Mesenchymal stem cell (in vitro differentiated cells and primary cell): Measurements from ENCODE around the gene CERS6.

Source experiments
- DNase-seq: peaks from one replicate; pipeline ENCODE4 v3.0.0-alpha.2; 2013
- H2AFZ ChIP-seq: one replicate; pipeline ENCODE4 v1.6.1; 2013; ENCODE audit warnings: low read depth, mild to moderate bottlenecking, control low read depth, inconsistent platforms, low read length, moderate library complexity
- H2AK5ac ChIP-seq: 2 replicates; pipeline ENCODE4 v1.6.1; 2013; ENCODE audit warnings: low read length, moderate library complexity, mild to moderate bottlenecking, inconsistent platforms; ENCODE audit not compliant: severe bottlenecking
- H2BK120ac ChIP-seq: one replicate; pipeline ENCODE4 v1.6.1; 2013; ENCODE audit warnings: low read depth, mild to moderate bottlenecking, inconsistent platforms, low read length, moderate library complexity
- H2BK12ac ChIP-seq, 2 experiments: one replicate each; pipeline ENCODE4 v1.6.1; 2013; ENCODE audit warnings: inconsistent platforms in 2 of 2, low read length in 2 of 2, mild to moderate bottlenecking in 2 of 2, moderate library complexity in 2 of 2, control low read depth in 1 of 2
- H2BK15ac ChIP-seq: one replicate; pipeline ENCODE4 v1.6.1; 2013; ENCODE audit warnings: mild to moderate bottlenecking, low read depth, inconsistent platforms; ENCODE audit not compliant: poor library complexity, severe bottlenecking
- H2BK5ac ChIP-seq: 2 replicates; pipeline ENCODE4 v1.6.1; 2013; ENCODE audit warnings: low read depth, mild to moderate bottlenecking, low read length, control low read depth, inconsistent platforms; ENCODE audit not compliant: poor library complexity, severe bottlenecking
- H3K14ac ChIP-seq, 2 experiments: one replicate each; pipeline ENCODE4 v1.6.1; 2013; ENCODE audit warnings: inconsistent platforms in 2 of 2, low read length in 2 of 2, control low read depth in 1 of 2, mild to moderate bottlenecking in 1 of 2, moderate library complexity in 1 of 2
- H3K18ac ChIP-seq, 2 experiments: one replicate each; pipeline ENCODE4 v1.6.1; 2013; ENCODE audit warnings: inconsistent platforms in 2 of 2, low read length in 2 of 2, control low read depth in 1 of 2, low read depth in 1 of 2, mild to moderate bottlenecking in 1 of 2
- H3K23ac ChIP-seq, 2 experiments: one replicate each; pipeline ENCODE4 v1.6.1; 2013; ENCODE audit warnings: inconsistent platforms in 2 of 2, low read length in 2 of 2, mild to moderate bottlenecking in 2 of 2, moderate library complexity in 2 of 2, control low read depth in 1 of 2
- H3K27ac ChIP-seq: 2 replicates; pipeline ENCODE4 v1.5.1; 2013; ENCODE audit warnings: mild to moderate bottlenecking, moderate library complexity, low read length, control low read depth, inconsistent platforms; ENCODE audit not compliant: poor library complexity, severe bottlenecking
- H3K27me3 ChIP-seq, 2 experiments: 2 replicates each; pipeline versions ENCODE4 v1.6.1 to v1.7.0; 2013; ENCODE audit warnings: low read length in 2 of 2, mild to moderate bottlenecking in 2 of 2, moderate library complexity in 2 of 2, control low read depth in 1 of 2, inconsistent platforms in 1 of 2; ENCODE audit not compliant: control insufficient read depth in 1 of 2, insufficient read depth in 1 of 2
- H3K36me3 ChIP-seq, 2 experiments: 2 replicates each; pipeline versions ENCODE4 v1.6.1 to v1.7.0; 2013; ENCODE audit warnings: low read length in 2 of 2, control low read depth in 1 of 2, inconsistent platforms in 1 of 2, low read depth in 1 of 2, mild to moderate bottlenecking in 1 of 2; ENCODE audit not compliant: insufficient read depth in 2 of 2, control insufficient read depth in 1 of 2
- H3K4ac ChIP-seq, 2 experiments: one replicate each; pipeline ENCODE4 v1.6.1; 2013; ENCODE audit warnings: inconsistent platforms in 2 of 2, low read length in 2 of 2, mild to moderate bottlenecking in 2 of 2, moderate library complexity in 2 of 2, control low read depth in 1 of 2, low read depth in 1 of 2
- H3K4me1 ChIP-seq: 2 replicates; pipeline ENCODE4 v1.6.1; 2013; ENCODE audit warnings: low read depth, low read length, control low read depth; ENCODE audit not compliant: control insufficient read depth, insufficient read depth
- H3K4me2 ChIP-seq: 2 replicates; pipeline ENCODE4 v1.6.1; 2013; ENCODE audit warnings: low read length, mild to moderate bottlenecking, inconsistent platforms; ENCODE audit not compliant: poor library complexity, severe bottlenecking
- H3K4me3 ChIP-seq, 2 experiments: 2 replicates each; pipeline versions ENCODE4 v1.5.1 to v1.7.0; 2013; ENCODE audit warnings: low read length in 2 of 2, mild to moderate bottlenecking in 2 of 2, control low read depth in 1 of 2, low read depth in 1 of 2; ENCODE audit not compliant: insufficient read depth in 1 of 2
- H3K79me1 ChIP-seq: replicated peaks from 2 replicates; pipeline ENCODE4 v1.6.1; 2013; ENCODE audit warnings: mild to moderate bottlenecking, control low read depth, low read length, inconsistent platforms; ENCODE audit not compliant: poor library complexity, severe bottlenecking
- H3K9ac ChIP-seq: 2 replicates; pipeline ENCODE4 v1.7.0; 2013; ENCODE audit warnings: mild to moderate bottlenecking, low read length, moderate library complexity
- H3K9me3 ChIP-seq: 2 replicates; pipeline ENCODE4 v1.7.0; 2013; ENCODE audit warnings: mild to moderate bottlenecking, low read length; ENCODE audit not compliant: control insufficient read depth
- H4K8ac ChIP-seq: one replicate; pipeline ENCODE4 v1.6.1; 2013; ENCODE audit warnings: inconsistent platforms, mild to moderate bottlenecking, low read length, moderate library complexity
- H4K91ac ChIP-seq: one replicate; pipeline ENCODE4 v1.6.1; 2013; ENCODE audit warnings: mild to moderate bottlenecking, low read length, inconsistent platforms
- WGBS: methylation state at CpG from one replicate; pipeline ENCODE4 v1.1.7; 2013; ENCODE audit warnings: mixed read lengths; 5-methylcytosine and 5-hydroxymethylcytosine counted together

The CERS6 gene

DNA sequence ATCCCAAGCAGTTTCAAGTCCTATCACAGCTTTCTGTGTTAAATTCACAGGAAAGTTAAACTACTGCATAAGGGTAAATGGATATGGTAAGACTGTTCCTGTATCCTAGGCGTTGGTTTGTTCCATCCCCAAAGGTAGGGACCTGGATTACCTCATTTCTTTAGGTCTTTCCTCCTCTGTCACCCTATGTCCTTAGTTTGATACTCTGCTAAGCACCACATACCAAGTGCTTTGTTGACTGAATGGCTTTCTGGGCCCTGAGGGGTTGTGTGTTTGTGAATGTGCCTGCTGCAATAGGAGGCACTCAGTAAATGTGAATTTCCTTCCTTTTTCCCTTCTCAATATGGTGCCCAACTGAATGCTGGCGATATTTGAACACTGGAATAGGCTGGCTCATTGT lies 354.2 kb downstream of the CERS6 start:
- no peak overlapping the region for H2BK12ac ChIP-seq
- H2BK15ac ChIP-seq = no peak overlapping the region
- no peak overlapping the region for H3K4me3 ChIP-seq
- H3K27ac ChIP-seq = no peak overlapping the region
- H3K23ac ChIP-seq = no peak overlapping the region
- H3K36me3 ChIP-seq = no peaks in the 10 kb centered on the region
- 100% methylated on average over 2 of the region's 2 CpGs for WGBS
- H2AFZ ChIP-seq = no peak overlapping the region
- H3K18ac ChIP-seq = no peak overlapping the region
- H3K4me2 ChIP-seq = no peak overlapping the region
- no peak overlapping the region for H4K8ac ChIP-seq
- no peaks in the 10 kb centered on the region for H3K79me1 ChIP-seq
- H3K4ac ChIP-seq = no peak overlapping the region
- H3K9ac ChIP-seq = no peak overlapping the region
- H3K9me3 ChIP-seq = no peaks in the 10 kb centered on the region
- H3K27me3 ChIP-seq = no peaks in the 10 kb centered on the region
- no peak overlapping the region for H3K14ac ChIP-seq
- H2BK120ac ChIP-seq = no peak overlapping the region
- no peak overlapping the region for H2BK5ac ChIP-seq
- DNase-seq = no peak
- no peak overlapping the region for H4K91ac ChIP-seq
- no peak overlapping the region for H2AK5ac ChIP-seq
- H3K4me1 ChIP-seq = no peaks in the 10 kb centered on the region

DNA sequence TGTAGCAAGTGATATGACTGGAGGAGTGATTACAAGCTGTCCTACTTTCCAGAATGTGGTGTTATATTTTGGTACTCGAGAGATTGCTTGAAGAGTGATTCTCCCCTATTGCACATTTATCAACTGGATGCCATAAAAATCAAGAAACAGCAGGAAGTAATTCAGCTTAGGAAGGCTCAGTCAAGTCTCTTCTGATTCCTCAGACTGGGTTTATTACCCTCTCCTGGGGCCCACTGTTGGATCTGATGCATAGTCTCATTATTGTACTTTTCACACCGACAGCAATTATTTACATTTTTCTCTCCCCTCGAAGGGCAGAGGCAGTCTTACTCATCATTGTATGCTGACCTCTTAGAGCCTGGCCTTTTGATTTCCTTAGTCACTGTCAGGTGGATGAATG lies 355.6 kb downstream of the CERS6 start:
- Histone ChIP-seq H3K4me1 (peaks cover 8% of the 10 kb centered on the region), H3K9me3 (no peaks in the 10 kb centered on the region), H2AFZ (no peak overlapping the region), H3K14ac (no peak overlapping the region), H3K18ac (no peak overlapping the region), H2BK5ac (no peak overlapping the region), H2BK15ac (no peak overlapping the region), H2BK120ac (no peak overlapping the region), H3K36me3 (no peaks in the 10 kb centered on the region), H3K4me2 (no peak overlapping the region), H3K23ac (no peak overlapping the region), H3K4ac (no peak overlapping the region), H4K8ac (no peak overlapping the region), H4K91ac (no peak overlapping the region), H2AK5ac (no peak overlapping the region), H3K4me3 (no peak overlapping the region), H2BK12ac (no peak overlapping the region), H3K27me3 (no peaks in the 10 kb centered on the region), H3K79me1 (no peaks in the 10 kb centered on the region), H3K27ac (no peak overlapping the region), H3K9ac (no peak overlapping the region)
- DNase-seq = peak; percentile 13
- WGBS = 10% methylated on average over 3 of the region's 3 CpGs

DNA sequence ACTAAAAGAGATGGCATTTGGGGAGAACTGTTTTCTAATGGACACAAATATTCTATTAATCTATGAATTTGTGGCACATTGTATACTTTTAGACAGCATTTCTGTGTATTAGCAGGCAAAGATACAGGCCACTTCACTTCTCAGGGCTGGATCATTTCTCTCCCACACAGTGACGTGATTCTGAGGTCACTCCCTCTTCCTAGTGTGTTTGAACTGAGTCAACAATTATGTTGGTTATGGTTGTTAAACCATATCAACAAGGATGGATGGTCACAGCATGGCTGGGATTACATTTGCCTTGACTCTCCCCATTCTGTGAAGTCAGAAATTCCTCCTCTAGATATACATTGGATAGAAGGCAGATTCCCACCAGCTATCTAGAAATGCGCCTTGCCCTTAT lies 358.0 kb downstream of the CERS6 start:
- H3K27me3 ChIP-seq = no peaks in the 10 kb centered on the region
- WGBS = 67% methylated on average over 1 of the region's 2 CpGs
- no peak overlapping the region for H4K8ac ChIP-seq

DNA sequence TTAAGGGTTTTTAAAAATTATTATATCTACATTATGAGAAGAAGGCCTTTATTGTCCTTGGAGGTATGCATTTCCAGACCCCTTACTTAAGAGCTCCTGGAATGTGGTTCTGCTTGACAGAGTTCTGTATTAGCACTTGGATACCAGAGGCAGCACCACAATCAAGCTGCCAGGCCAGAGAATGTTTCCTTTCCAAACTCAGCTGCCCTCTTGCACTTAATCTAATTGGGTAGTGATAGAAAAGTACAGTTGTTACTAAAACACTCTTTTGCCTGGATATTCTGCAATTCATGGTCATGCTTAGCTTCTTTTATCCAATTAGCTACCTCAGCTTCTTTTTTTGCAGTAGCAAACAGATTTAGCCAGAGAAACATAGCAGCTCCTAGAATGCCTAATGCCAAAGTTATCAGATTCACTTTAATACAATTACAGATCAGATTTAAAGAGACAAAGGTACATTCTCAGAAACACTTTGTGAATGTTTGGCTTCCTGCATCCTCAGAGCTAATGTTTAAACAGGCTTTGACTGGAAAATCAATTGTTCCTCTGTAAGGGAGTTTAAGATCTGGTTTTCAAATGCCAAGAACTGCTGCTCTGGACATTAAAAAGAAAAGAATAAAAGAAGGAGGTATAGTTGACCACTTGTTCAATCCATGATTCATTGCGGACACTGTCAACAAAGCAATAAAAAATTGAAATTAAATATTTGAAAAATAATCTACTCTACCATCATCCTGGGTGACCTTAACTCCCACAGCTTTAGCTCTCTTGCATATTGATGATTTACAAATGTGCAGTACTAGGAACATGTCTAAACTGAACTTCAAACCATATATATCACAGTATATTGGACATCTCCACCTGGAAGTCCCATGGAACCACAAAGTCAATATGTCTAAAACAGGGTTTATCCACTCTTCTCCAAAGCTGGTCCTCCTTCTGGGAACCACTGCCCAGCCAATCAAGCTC lies 359.2 kb downstream of the CERS6 start:
- Histone ChIP-seq H3K79me1 (no peaks in the 10 kb centered on the region), H3K4me3 (no peak overlapping the region), H3K4me2 (no peak overlapping the region), H2BK120ac (no peak overlapping the region), H3K36me3 (no peaks in the 10 kb centered on the region), H2AFZ (no peak overlapping the region), H3K4ac (no peak overlapping the region), H3K23ac (no peak overlapping the region), H2BK5ac (peak overlapping the region; percentile 81), H3K9me3 (no peaks in the 10 kb centered on the region), H3K27me3 (no peaks in the 10 kb centered on the region), H2BK12ac (no peak overlapping the region), H3K27ac (peak overlapping the region; percentile 89), H3K4me1 (peaks cover 11% of the 10 kb centered on the region), H3K9ac (no peak overlapping the region), H3K18ac (no peak overlapping the region), H2BK15ac (no peak overlapping the region), H2AK5ac (peak overlapping the region; percentile 99), H4K91ac (no peak overlapping the region), H4K8ac (no peak overlapping the region), H3K14ac (no peak overlapping the region)
- no peak for DNase-seq
- no CpG with 5 or more reads among the region's 1 CpG for WGBS

More for the DNA sequence above, 358.0 kb downstream of the CERS6 start:
- H3K14ac ChIP-seq = no peak overlapping the region
- no peak overlapping the region for H2BK5ac ChIP-seq
- H2BK15ac ChIP-seq = no peak overlapping the region
- H3K18ac ChIP-seq = no peak overlapping the region
- H4K91ac ChIP-seq = no peak overlapping the region
- no peaks in the 10 kb centered on the region for H3K79me1 ChIP-seq
- H3K4me1 ChIP-seq = peaks cover 11% of the 10 kb centered on the region
- H2AFZ ChIP-seq = no peak overlapping the region
- no peak overlapping the region for H3K4me2 ChIP-seq
- H3K36me3 ChIP-seq = no peaks in the 10 kb centered on the region
- H2BK12ac ChIP-seq = no peak overlapping the region
- H2AK5ac ChIP-seq = no peak overlapping the region
- no peak overlapping the region for H3K9ac ChIP-seq
- no peak for DNase-seq
- no peak overlapping the region for H2BK120ac ChIP-seq
- H3K9me3 ChIP-seq = no peaks in the 10 kb centered on the region
- no peak overlapping the region for H3K4ac ChIP-seq
- no peak overlapping the region for H3K4me3 ChIP-seq
- H3K23ac ChIP-seq = no peak overlapping the region
- H3K27ac ChIP-seq = no peak overlapping the region
